ENCODE results near the gene TASP1. TPM values are rescaled to one million over a fixed set of nuclear protein-coding genes. Genes with fewer than 3 reads are reported as not detected.
"Not testable (repeated sequence)": the region's sequence is repeated elsewhere in the genome, so short reads cannot be mapped to it uniquely, and the experiment has no call there.

The TASP1 gene
- total RNA-seq, 1 experiment from 2014 or later: 8.9 TPM

GRCh38 chr20:13618456-13618855, 20.3 kb downstream of the TASP1 start:
- in situ Hi-C loops (cut with HindIII; ENCODE audit: low pct_unique_long_range_greater_than_20kb, low sequenced_read_pairs); ATAC-seq; DNase-seq (ENCODE audit: low read depth, low spot score); intact Hi-C loops (cut with micrococcal nuclease; ENCODE audit: unreplicated experiment); CTCF ChIA-PET; H3K27me3 ChIP-seq (ENCODE audit: control insufficient read depth, insufficient read depth, low read length); H3K27ac ChIP-seq (ENCODE audit: low read length); H3K4me3 ChIP-seq (ENCODE audit: low read depth in 2 of 2, low read length in 2 of 2); POLR2A ChIA-PET; H3K9me3 ChIP-seq (ENCODE audit: control insufficient read depth, insufficient read depth, low read depth, low read length); H3K4me1 ChIP-seq (ENCODE audit: control insufficient read depth, insufficient read depth, low read length); H3K36me3 ChIP-seq (ENCODE audit: control insufficient read depth, insufficient read depth, low read length); BruUV-seq (replicated peaks): not testable (repeated sequence)

GRCh38 chr20:13617585-13617984, 21.1 kb downstream of the TASP1 start:
- intact Hi-C loops (cut with micrococcal nuclease; ENCODE audit: unreplicated experiment); H3K9me3 ChIP-seq (ENCODE audit: control insufficient read depth, insufficient read depth, low read depth, low read length); H3K4me3 ChIP-seq (ENCODE audit: low read depth in 2 of 2, low read length in 2 of 2); DNase-seq (ENCODE audit: low read depth, low spot score); in situ Hi-C loops (cut with HindIII; ENCODE audit: low pct_unique_long_range_greater_than_20kb, low sequenced_read_pairs); CTCF ChIA-PET; POLR2A ChIA-PET; H3K36me3 ChIP-seq (ENCODE audit: control insufficient read depth, insufficient read depth, low read length); H3K27ac ChIP-seq (ENCODE audit: low read length); H3K4me1 ChIP-seq (ENCODE audit: control insufficient read depth, insufficient read depth, low read length); H3K27me3 ChIP-seq (ENCODE audit: control insufficient read depth, insufficient read depth, low read length); ATAC-seq; BruUV-seq (replicated peaks): not testable (repeated sequence)

- H3K27ac ChIP-seq (ENCODE audit: low read length); H3K4me1 ChIP-seq (ENCODE audit: control insufficient read depth, insufficient read depth, low read length); H3K4me3 ChIP-seq (ENCODE audit: low read depth in 2 of 2, low read length in 2 of 2); H3K9me3 ChIP-seq (ENCODE audit: control insufficient read depth, insufficient read depth, low read depth, low read length); DNase-seq (ENCODE audit: low read depth, low spot score); CTCF ChIA-PET; in situ Hi-C loops (cut with HindIII; ENCODE audit: low pct_unique_long_range_greater_than_20kb, low sequenced_read_pairs); H3K36me3 ChIP-seq (ENCODE audit: control insufficient read depth, insufficient read depth, low read length); H3K27me3 ChIP-seq (ENCODE audit: control insufficient read depth, insufficient read depth, low read length); BruUV-seq (replicated peaks); POLR2A ChIA-PET; ATAC-seq; intact Hi-C loops (cut with micrococcal nuclease; ENCODE audit: unreplicated experiment): not testable (repeated sequence)
These were observed 22.0 kb downstream of the TASP1 start for GRCh38 chr20:13616713-13617112.

GRCh38 chr20:13613917-13614316, 24.8 kb downstream of the TASP1 start:
- no peaks in the 10 kb centered on the region for H3K4me1 ChIP-seq (ENCODE audit: control insufficient read depth, insufficient read depth, low read length)
- intact Hi-C loops (cut with micrococcal nuclease; ENCODE audit: unreplicated experiment): no loop called here
- DNase-seq (ENCODE audit: low read depth, low spot score) (no peak), ATAC-seq (no peak)
- in situ Hi-C loops (cut with HindIII; ENCODE audit: low pct_unique_long_range_greater_than_20kb, low sequenced_read_pairs): no loop called here
- BruUV-seq (replicated peaks): no TSS peak
- no peaks in the 10 kb centered on the region for H3K9me3 ChIP-seq (ENCODE audit: control insufficient read depth, insufficient read depth, low read depth, low read length)
- ChIA-PET CTCF (no interaction called here), POLR2A (no interaction called here)
- no peak for TF ChIP-seq POLR2AphosphoS5 (IDR thresholded peaks at IDR 0.05; ENCODE audit: low read depth, low read length)
- TF ChIP-seq SIN3A (IDR thresholded peaks at IDR 0.05; ENCODE audit: borderline replicate concordance, insufficient read depth, low read depth, low read length): no peak
- no peak for TF ChIP-seq TCF7L2 (IDR thresholded peaks at IDR 0.05; ENCODE audit: low read depth, low read length)
- TF ChIP-seq REST (IDR thresholded peaks at IDR 0.05; ENCODE audit: insufficient read depth in 1 of 2, low read depth in 2 of 2, low read length in 1 of 2): no peak
- no peak for TF ChIP-seq CTCF (IDR thresholded peaks at IDR 0.05)
- no peaks in the 10 kb centered on the region for H3K27me3 ChIP-seq (ENCODE audit: control insufficient read depth, insufficient read depth, low read length)
- H3K36me3 ChIP-seq (ENCODE audit: control insufficient read depth, insufficient read depth, low read length): no peaks in the 10 kb centered on the region
- H3K4me3 ChIP-seq (ENCODE audit: low read depth in 2 of 2, low read length in 2 of 2): no peak overlapping the region
- H3K27ac ChIP-seq (ENCODE audit: low read length): no peak overlapping the region

Measured in Panc1 (cell line).